Measurements from ENCODE around the gene SEC14L2.
A peak's percentile ranks its signal among the peaks of the same experiment; 100 is the strongest.
"Not testable (repeated sequence)": the region's sequence is repeated elsewhere in the genome, so short reads cannot be mapped to it uniquely, and the experiment has no call there.

SEC14L2 gene

DNA sequence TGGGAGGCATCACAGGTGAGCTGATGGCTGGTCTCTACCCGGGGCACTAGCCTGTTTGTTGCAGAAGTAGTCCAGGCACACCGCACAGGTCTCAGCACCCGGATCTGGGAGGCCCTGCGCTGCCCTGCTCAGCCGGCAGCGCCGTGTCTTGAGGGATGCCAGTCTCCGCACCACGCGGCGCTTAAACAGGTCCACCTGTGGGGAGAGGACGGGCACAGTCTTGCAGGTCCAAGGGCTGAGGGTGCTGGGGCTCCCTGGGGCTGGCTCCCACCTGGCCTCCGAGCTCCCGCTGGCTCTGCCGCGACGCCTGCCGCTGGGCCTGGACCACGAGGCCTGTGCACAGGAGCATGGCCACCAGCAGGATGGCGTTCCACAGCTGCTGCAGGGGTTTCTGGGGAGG is 16.8 kb upstream of the SEC14L2 start:
- DNase-seq, result no peak

DNA sequence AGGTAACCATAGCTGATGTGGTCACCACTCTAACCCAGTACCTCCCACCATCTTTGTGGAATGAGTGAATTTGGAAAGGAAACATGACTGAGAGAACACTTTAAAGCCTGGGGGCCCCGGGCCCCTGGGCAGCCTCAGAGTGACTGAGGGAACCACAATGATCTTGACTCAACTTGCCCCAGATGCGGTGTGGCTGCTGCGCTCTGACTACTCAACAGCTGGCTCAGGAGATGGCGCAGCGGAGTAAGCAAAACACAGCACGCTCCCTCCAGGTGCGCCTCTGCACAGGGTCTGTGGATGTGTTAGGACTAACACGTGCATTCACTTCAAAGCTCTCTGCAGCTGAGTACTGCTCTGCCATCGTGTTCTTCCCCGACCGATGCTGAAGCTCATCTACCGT is 15.6 kb upstream of the SEC14L2 start:
- DNase-seq, result no peak

DNA sequence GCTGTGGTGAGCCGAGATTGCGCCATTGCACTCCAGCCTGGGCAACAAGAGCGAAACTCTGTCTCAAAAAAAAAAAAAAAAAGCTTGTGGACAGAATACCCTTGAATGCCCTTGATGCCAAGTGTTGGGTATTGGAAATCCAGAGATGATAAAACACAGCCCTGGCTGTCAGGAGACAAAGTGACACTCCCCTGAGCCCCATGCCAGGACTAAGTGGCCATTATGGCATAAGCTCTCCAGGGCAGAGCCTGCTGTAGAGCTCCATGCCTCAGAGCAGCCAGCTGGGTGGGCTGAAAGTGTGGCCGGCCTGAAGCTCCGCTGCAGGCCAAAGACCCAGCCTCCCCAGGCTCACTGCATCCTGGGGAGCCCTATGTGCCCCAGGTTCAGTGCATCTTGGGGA is 14.5 kb upstream of the SEC14L2 start:
- DNase-seq, result no peak

DNA sequence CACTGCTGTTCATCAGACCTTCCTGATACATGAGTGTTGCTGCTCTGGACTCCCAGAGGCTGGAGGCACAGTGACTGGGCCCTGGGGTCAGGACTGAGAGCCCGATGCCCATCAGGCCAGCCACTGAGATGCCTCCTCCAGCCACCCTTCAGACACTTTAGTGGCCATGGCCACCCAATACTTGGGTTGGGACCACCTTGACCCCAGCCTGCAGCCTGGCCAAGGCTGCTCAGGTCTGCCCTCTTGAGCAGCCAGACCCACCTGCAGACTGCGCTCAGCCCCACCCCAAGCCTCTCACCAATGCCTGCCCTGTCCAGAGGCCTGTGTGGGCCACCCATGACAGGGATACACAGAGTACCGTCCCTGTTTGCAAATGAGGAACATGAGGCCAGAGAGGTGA is 13.8 kb upstream of the SEC14L2 start:
- DNase-seq, result no peak

DNA sequence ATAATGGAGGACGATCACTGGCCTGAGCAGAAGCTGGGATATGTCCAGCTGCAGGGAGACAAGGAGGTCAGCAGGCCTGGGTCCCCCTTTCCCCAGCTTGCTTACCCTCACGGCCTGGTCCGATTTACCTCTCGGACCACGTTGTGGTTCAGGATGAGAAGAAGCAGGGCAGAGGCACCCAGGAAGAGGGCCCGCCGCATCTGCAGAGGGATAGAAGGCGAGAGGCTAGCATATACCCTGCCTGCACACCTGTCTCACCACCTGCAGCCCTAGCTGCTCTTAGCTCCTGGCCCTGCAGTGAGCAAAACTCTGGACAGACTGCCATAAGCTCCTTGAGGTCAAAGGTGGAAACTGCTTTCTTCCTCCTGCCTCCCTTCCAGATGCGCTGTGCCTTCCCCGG is 10.9 kb upstream of the SEC14L2 start:
- DNase-seq, result no peak

DNA sequence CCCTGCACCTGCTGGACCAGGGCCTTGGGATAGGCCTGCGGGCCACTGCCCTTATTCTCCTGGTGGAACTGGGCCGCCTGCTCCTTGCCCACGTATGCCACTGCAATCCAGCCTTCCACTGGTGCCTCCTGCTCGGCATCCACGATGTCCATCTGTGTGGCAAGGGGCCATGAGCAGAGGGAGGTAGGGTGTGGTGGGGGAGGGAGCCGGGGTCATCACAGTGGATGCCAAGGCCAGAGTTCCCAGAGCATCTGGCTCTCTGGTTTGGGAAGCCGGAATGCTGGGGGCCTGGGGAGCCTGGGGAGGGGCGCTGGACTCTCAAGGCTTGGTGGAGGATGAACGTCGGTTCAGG is 10.2 kb upstream of the SEC14L2 start:
- DNase-seq, result no peak

DNA sequence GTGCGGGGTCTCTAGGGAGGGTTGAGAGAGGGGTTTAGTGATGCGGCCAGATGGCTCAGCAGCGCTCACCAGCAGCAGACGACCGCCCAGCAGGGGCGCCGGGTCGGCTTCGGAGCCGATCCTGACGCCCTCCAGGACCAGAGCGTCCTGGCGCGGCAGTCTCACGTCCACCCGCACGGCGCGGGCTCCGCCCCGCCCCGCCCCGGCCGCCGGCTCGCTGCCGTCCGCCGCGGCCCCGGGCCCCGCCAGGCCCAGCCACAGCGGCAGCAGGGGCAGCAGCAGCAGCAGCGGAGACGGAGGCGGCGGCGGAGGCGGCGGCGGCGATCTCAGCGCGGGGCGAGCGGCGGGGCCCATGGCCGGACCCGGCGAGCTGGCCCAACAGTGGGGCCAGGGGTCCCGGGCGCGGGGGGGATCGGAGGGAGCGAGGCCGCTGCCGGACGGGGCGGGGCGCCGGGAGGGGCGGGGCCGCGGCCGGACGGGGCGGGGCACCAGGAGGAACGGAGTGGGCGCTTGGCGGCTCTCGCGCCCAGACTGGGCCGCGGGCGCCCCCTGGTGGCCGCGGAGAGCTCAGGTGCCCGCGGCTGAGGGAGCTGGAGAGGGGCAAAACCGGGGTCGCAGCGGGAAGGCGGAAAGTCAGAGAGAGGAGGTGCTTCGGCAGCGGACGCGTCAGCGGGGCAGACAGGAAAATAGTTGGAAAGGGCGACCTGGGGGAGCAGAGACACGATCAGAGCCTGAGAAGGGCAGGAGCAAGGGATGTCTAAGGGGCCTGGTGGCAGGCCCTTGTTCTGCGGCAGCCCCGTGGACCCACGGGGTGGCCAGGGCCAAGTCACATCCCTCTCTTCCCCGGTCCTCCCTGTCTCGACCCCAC is 9.6 kb upstream of the SEC14L2 start, which contains the start of gene RNF215:
RNF215 (minus strand) TSS at position 452 of the 868 bp plus-strand sequence; CDS start at position 354, 98 bp downstream.
- peak; percentile 81 for DNase-seq

DNA sequence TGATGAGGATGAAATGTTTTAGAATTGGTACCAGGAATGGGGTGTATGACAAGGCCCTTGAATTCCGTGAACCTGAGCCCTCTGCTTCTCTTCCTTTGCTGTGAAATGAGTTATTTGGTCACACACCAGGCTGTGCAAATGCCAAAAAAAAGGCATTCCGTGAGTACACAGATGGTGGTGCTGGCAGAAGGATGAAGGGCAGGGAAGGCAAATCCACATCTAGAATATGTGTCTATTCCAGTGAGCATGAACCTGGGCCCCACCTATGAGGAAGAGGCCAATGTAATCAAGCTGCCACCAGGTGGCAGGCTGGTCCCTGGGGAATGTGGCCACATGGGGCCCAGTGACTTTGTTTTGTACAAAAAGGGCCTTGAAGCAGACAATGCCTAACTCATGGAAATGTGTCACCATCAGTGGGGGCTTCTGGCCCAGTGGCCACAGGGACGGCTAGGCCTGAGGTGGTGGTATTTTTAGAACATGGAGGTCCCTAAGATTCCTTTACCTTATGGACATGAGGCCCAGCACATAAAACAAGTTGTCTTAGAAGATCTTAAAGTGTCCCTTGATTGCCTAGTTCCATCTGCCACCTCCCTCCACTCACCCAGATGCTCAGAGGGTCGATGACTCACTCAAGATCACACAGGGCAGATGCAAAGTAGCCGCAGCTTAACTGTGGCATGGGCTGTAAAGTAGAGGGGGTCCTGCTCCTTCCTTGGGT is 5.7 kb upstream of the SEC14L2 start:
- DNase-seq, result peak; percentile 76

DNA sequence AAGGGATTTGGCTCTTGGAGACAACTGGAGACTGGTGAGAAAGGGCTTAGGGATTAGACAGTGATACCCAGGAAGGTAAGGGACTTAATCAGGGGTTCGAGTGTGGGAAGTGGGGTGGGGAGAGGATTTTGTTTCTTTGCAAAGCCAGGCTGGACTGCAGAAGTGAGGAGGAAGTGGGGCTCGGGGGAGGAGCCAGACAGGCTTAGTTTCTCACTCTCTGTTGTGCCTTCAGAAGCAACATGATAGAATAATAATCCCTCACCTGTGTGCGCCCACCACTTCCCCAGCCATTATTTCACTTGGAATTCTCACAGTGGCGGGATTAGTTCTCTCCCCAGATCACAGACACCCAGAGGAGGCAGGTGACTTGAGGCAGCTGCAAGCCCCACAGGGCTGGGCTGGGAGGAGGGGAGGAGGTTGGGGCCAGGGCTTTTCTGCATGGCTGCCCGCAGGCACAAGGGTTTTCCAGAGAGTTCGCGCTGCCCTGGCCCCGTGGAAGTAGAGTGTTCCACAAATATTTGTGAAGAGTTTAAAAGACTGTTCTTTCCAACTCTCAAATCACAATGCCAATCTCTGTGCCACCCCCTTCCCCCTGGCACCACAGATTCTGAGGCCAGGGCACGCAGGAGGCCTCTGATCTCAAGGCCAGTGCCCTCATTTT is 4.0 kb upstream of the SEC14L2 start:
- no peak for DNase-seq

DNA sequence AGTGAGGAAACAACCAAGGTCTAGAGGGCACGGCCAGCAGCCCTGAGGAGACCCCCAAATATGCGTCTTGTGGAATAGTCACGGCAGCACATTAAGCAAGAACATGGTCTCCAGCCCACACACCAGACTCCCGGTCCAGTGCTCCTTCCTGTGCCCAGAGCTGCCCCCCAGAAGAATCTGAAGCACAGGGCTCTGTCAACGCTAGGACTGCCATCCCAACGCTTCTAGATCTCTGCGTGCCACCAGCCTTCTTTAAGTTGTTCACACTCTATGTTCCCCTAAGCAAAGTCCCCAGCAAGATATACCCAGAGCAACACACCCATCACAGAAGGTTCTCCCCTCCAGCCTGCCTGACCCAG is 3.5 kb upstream of the SEC14L2 start:
- no peak for DNase-seq

DNA sequence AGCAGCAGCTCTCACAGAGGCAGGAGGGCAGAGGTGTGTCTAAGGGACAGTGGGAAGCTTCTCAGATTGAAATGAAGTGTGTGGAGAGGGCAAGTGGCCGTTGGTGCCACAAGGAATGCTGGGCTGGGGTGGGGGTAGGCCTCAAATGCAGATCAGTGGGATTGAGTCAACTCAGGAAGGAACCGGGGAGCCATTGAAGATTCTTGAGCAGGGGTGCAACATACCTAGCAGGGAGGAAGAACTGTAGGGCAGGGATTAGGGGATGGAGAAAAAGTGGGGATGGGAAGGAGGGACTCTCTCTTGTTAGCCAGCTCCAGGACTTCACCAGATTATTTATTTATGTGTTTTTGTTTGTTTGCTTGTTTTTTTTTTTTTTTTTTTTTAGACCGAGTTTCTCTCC is 2.9 kb upstream of the SEC14L2 start:
- DNase-seq, result no peak

DNA sequence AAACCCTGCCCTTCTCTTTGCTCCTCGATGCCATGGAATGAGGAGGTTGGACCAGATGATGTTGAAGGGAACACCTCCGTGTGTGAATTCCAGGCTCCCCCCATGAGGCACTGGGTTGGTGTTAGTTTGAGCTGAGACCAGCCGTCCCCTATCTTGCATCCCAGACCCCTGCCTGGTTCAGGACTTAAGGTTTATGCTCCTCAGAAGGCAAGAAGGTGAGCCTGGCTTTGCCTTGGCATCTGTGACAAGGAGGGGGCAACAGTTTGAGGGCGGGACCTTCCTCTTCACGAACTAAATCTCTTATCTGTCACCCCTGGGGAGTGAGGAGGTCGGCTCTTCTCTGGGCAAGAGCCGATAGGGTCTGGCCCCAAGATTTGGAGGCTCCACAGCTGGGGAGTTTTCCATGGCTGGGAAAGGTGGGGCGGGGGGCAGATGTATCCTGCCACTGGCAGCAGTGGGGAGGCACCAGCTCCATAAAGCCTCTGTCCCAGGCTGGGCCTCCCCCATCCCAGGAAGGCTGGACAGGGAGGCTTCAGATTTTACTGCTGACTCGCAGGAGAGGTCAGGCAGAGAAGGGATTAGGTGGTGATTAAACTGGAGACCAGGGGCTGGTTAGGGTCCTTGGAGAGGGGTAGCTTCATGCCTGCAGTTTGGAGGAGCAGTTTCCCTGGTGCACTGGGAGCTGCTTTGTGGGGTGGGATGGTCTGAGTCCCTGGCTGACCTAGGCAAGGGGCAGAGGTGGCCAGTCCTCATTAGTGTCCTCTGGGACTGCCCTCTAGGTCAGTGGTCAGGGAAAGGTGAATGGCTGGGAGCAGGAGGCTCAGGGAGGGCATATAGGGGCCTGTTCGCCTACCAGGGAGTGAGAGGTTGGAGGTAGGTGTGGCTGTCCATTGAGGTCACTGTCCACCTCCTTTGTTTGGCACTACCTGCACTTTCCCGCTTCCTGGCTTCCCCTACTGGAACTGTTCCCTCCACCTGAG is 1.1 kb downstream of the SEC14L2 start:
- DNase-seq, result no peak

DNA sequence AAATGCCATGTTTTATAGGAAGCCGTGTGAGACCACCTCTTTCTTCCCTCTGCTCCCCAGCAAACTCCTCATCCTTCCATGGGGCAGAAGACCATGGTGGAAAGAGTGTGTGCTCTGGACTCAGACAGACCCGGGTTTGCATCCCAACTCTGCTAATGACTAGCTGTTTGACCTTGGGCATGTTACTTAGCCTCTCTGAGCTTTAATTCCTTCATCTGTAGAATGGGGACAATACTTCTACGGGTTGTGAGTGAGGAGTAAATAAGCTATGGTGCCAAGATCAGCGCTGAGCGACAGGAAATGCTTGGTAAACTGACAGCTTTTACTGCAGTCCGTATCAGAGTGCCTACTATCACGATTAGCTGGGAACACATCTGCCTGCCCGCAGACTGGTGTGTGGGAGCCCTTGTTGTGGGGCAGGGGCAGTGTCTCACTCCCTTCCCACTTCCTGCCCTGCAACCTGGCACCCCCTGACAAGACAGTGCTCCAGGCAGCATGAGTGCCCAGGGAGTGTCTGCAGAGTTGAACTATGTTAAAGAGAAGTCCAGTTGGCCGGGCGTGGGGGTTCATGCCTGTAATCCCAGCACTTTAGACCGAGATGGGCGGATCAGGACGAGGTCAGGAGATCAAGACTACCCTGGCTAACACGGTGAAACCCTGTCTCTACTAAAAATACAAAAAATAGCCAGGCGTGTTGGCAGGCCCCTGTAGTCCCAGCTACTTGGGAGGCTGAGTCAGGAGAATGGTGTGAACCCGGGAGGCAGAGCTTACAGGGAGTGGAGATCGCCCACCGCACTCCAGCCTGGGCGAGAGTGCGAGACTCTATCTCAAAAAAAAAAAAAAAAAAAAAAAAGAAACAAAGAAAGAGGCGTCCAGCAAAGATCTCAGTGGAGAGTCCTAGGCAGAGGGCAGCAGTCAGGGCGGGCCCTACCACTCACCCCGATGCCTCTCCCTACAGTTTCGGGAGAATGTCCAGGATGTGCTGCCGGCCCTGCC is 2.2 kb downstream of the SEC14L2 start:
- no peak for DNase-seq

DNA sequence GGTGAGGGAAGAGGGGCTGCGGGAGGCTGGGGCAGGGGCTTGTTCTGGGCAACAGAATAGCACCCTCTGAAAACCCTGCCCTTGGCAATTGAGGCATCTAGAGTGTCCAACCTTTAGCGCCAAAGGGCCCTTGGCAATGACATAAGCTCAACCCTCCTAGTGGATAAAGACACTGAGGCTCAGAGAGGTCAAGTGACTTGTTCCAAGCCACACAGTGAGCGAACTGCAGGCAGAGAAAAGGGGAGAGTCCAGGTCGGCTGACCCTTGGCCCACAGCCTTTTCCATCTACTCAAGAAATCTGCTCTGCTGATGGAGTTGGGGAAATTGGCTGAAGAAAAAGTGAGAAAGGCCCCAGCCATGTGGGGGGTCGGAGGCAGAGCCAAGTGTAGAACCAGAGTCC is 2.9 kb downstream of the SEC14L2 start:
- DNase-seq, result no peak

DNA sequence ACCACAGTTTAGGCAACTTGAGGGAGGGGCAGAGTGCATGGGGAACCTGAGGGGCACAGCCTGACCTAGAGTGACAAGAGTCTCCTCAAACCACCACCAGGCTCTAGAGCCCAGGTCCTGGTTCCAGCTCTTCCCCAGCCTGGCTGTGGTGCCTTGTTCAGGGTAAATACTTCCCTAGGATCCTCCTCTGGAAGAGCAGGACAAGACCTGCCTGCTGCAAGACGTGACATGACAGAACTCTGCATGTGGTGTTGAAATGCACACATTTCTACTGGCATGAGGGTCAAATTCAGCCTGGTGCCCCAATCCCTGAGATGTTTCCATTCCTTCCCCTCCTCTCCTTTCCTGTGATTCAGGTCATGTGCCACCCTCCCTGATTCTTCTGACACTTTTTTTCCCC is 3.3 kb downstream of the SEC14L2 start:
- DNase-seq, result no peak

DNA sequence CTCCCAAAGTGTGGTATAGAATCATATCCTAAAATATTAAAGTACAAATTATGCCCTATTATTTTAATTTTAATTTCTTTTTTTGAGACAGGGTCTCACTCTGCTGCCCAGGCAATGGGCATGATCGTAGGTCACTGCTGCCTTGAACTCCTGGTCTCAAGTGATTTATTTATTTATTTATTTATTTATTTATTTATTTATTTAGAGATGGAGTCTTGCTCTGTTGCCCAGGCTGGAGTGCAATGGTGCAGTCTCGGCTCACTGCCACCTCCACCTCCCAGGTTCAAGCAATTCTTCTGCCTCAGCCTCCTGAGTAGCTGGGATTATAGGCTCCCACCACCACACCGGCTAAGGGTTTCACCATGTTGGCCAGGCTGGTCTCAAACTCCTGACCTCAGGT is 4.2 kb downstream of the SEC14L2 start:
- not testable (repeated sequence) for DNase-seq

DNA sequence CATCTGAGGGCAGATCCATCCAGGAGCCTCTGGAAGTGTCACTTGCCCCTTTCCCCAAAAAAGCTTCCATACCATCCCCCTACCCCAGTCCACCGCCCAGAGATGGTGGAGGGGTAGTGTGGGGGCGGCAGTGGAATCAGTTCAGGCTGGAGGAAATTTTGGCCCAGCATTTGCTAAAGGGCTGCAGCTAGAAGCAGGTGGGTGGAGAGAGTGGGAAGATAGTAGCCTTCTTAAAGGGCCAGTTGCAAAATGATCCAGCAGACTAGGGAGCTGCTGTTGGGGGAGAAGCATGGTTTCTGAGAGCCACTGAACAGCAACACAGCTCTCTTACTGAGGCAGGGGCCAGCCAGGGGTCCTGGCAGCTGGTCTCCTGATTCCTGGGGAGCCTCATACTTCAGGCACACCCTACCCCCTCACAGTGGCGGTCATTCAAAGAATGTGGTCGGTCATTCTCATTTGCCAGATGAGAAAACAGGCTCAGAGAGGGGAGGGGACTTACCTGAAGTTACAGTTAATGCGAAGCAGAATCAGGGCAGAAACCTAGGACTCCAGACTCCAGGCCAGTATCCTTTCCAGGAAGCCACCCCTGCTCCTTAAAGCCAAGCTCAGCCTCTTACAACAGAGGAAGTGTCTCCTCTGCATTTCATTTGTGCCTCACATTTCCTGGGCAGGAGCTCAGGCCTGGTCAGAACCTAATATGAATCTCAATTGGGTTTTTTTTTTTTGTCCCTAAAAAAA is 5.4 kb downstream of the SEC14L2 start:
- DNase-seq, result no peak

DNA sequence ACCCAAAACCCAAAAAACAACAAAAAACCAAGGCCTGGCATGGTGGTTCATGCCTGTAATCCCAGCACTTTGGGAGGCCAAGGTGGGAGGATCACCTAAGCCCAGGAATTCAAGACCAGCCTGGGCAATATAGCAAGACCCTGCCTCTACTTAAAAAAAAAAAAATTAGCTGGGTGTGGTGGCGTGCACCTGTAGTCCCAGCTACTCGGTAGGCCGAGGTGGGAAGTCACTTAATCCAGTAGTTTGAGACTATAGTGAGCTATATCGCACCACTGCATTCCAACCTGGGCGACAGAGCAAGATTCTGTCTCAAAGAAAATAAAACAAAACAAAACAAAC is 5.9 kb downstream of the SEC14L2 start:
- DNase-seq, result not testable (repeated sequence)

DNA sequence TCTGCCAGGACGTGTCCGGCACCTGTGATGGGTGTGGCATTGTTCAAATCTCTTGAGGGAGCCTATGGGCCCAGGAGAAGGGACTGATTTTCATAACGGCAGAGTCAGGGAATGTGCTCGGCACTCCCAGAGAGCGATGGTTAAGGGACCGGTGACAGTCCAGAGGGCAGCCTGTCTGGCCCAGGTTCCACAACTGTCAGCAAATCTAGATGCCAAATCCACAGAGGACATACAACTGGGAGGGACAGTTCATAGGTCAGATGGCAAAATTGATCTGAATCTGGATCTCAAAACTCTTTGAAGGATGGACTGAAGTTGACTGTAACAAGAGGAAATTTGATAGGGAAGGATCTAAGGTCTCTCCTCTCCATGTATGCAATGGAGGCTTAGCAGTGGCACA is 7.5 kb downstream of the SEC14L2 start:
- no peak for DNase-seq

DNA sequence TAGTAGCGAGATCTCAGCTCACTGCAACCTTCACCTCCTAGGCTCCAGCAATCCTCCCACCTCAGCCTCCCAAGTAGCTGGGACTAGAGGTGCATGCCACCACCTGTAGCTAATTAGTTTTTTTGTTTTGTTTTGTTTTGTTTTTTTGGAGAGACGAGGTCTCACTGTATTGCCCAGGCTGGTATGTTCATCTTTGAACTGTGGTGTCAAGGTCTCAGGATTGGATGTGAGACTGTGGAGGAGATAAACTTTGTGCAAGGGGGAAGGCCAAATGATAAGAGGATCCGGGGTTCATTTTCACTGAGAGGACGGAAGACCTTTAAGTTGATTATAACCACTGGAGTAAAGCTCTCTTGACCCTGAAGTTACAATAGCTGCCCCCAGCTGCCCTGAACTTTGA is 8.9 kb downstream of the SEC14L2 start:
- no peak for DNase-seq

DNA sequence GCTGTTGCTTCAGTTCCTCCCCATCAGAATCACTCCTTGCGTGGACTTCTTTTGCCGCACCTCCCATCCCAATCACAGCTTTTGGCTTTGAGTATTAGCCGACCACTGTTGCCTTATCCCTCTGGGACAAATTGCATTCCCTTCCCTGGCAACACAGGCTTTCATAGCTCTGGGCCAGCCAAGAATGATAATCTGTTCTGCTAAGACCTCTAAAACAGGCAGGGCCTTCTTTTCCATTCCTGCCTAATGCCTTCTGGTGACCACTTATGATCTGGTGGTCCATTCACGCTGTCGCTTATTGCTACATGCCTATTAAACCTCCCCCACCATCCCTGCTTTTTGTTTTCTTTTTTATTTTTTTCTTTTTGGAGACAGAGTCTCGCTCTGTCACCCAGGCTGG is 9.6 kb downstream of the SEC14L2 start:
- DNase-seq, result no peak
